Frontal cortex (tissue), 4 donors: ENCODE data around the gene BMS1. TPM values are rescaled to one million over a fixed set of nuclear protein-coding genes. Genes with fewer than 3 reads are reported as not detected.
"Not testable (repeated sequence)": the region's sequence is repeated elsewhere in the genome, so short reads cannot be mapped to it uniquely, and the experiment has no call there.

Experiments
- DNase-seq, 2 donors: peaks; one replicate each; pipeline ENCODE4 v3.0.0; 2012; ENCODE audit warnings: low spot score in 2 of 2
- FAIRE-seq: peaks from 2 replicates; lab custom pipeline; 2012; peaks lifted over from hg19 to GRCh38; lab: Jason Lieb, UNC
- total RNA-seq: library from RNA; depleted of rRNA; stranded (reverse); fragments of >200 nt; gene quantifications from one replicate; pipeline ENCODE4 v1.2.3, GENCODE V29; 2014
- donor health status: control.
- donor health status: control.
- donor health status: control.

BMS1 gene
- total RNA-seq, 1 donor from 2014 or later = 12.6 TPM

- DNase-seq = no peak
- no peak for FAIRE-seq
These were observed 626 bp upstream of the BMS1 start for GRCh38 chr10:42781893-42782445.

- no peak for FAIRE-seq
- DNase-seq = peak in 1 of 2 donors; percentile 22
These were observed 570 bp downstream of the BMS1 start for GRCh38 chr10:42783181-42783549.

- no peak for DNase-seq
- no peak for FAIRE-seq
These were observed 3.2 kb downstream of the BMS1 start for GRCh38 chr10:42785759-42786158.

- DNase-seq (no peak), FAIRE-seq (no peak)
These were observed 8.2 kb downstream of the BMS1 start for GRCh38 chr10:42790835-42791234.

GRCh38 chr10:42795701-42796100 lies 13.1 kb downstream of the BMS1 start:
- DNase-seq = no peak
- FAIRE-seq = no peak

- no peak for FAIRE-seq
- DNase-seq = no peak
These were observed 18.5 kb downstream of the BMS1 start for GRCh38 chr10:42801135-42801534.

- DNase-seq = no peak
- FAIRE-seq = no peak
These were observed 20.3 kb downstream of the BMS1 start for GRCh38 chr10:42802876-42803275.

- FAIRE-seq = no peak
- no peak for DNase-seq
These were observed 27.1 kb downstream of the BMS1 start for GRCh38 chr10:42809676-42810075.

GRCh38 chr10:42812028-42812427 lies 29.4 kb downstream of the BMS1 start:
- FAIRE-seq (no peak), DNase-seq (no peak)

GRCh38 chr10:42813989-42814687 lies 31.5 kb downstream of the BMS1 start:
- FAIRE-seq, DNase-seq: not testable (repeated sequence)

GRCh38 chr10:42816334-42816733 lies 33.7 kb downstream of the BMS1 start:
- DNase-seq, FAIRE-seq: not testable (repeated sequence)

- DNase-seq = no peak
- FAIRE-seq = no peak
These were observed 34.3 kb downstream of the BMS1 start for GRCh38 chr10:42816912-42817311.

GRCh38 chr10:42817417-42817816 lies 34.8 kb downstream of the BMS1 start:
- not testable (repeated sequence) for FAIRE-seq, DNase-seq

GRCh38 chr10:42826759-42827158 lies 44.2 kb downstream of the BMS1 start:
- not testable (repeated sequence) for DNase-seq, FAIRE-seq

GRCh38 chr10:42827201-42827600 lies 44.6 kb downstream of the BMS1 start:
- FAIRE-seq (no peak), DNase-seq (no peak)

- not testable (repeated sequence) for DNase-seq, FAIRE-seq
These were observed 45.8 kb downstream of the BMS1 start for GRCh38 chr10:42828391-42828790.

GRCh38 chr10:42830237-42830636 lies 47.6 kb downstream of the BMS1 start:
- DNase-seq (no peak), FAIRE-seq (no peak)

- FAIRE-seq (no peak), DNase-seq (no peak)
These were observed 53.5 kb downstream of the BMS1 start for GRCh38 chr10:42836096-42836495.

GRCh38 chr10:42836771-42837468 lies 54.3 kb downstream of the BMS1 start:
- no peak for FAIRE-seq
- peak; percentile 31 to 49 for DNase-seq

GRCh38 chr10:42844810-42845209 lies 62.2 kb downstream of the BMS1 start:
- DNase-seq, FAIRE-seq: not testable (repeated sequence)

GRCh38 chr10:42847261-42847660 lies 64.7 kb downstream of the BMS1 start:
- FAIRE-seq, DNase-seq: not testable (repeated sequence)
